Natural killer cell (primary cell): ENCODE measurements around the gene ZBTB37. TPM values are rescaled to one million over a fixed set of nuclear protein-coding genes. Genes with fewer than 3 reads are reported as not detected.

Source experiments
- ATAC-seq, 3 donors: fragments of 150-1000 bp in 2 of 3; fragments of 200-7000 bp in 1 of 3; cut with Tn5 transposase; 1 replicate in 1 of 3; 2 replicates in 2 of 3; pipeline ENCODE4 v1.10.0; 2021; ENCODE audit warnings: mild to moderate bottlenecking in 2 of 3, moderate library complexity in 2 of 3
- DNase-seq, 2 donors: peaks; one replicate each; pipeline versions ENCODE4 v3.0.0 to v3.0.0-alpha.2; 2013 to 2021; ENCODE audit warnings: mixed read lengths in 1 of 2
- H3K27ac ChIP-seq: one replicate; pipeline ENCODE4 v1.5.1; 2013; ENCODE audit warnings: mild to moderate bottlenecking, low read length
- H3K27me3 ChIP-seq: one replicate; pipeline ENCODE4 v1.6.1; 2013; ENCODE audit warnings: low read length; ENCODE audit not compliant: control insufficient read depth, insufficient read depth
- H3K36me3 ChIP-seq: one replicate; pipeline ENCODE4 v1.6.1; 2013; ENCODE audit warnings: low read length; ENCODE audit not compliant: control insufficient read depth, insufficient read depth
- H3K4me1 ChIP-seq: one replicate; pipeline ENCODE4 v1.6.1; 2013; ENCODE audit warnings: low read length; ENCODE audit not compliant: control insufficient read depth, insufficient read depth
- H3K4me3 ChIP-seq: one replicate; pipeline ENCODE4 v1.5.1; 2013; ENCODE audit warnings: low read length
- H3K9me3 ChIP-seq: one replicate; pipeline ENCODE4 v1.6.1; 2013; ENCODE audit warnings: low read length; ENCODE audit not compliant: control insufficient read depth, insufficient read depth
- H3K27ac Mint-ChIP-seq, 2 donors: one replicate each; pipeline ENCODE4 v1.8.0; 2022; ENCODE audit warnings: mild to moderate bottlenecking in 2 of 2, mixed read lengths in 2 of 2, moderate library complexity in 1 of 2
- H3K27me3 Mint-ChIP-seq, 2 donors: one replicate each; pipeline ENCODE4 v1.8.0; 2022; ENCODE audit warnings: low read depth in 2 of 2, mixed read lengths in 2 of 2
- H3K36me3 Mint-ChIP-seq: one replicate; pipeline ENCODE4 v1.8.0; 2022; ENCODE audit warnings: mixed read lengths
- H3K4me1 Mint-ChIP-seq, 2 donors: one replicate each; pipeline ENCODE4 v1.8.0; 2022; ENCODE audit warnings: mixed read lengths in 2 of 2
- H3K4me3 Mint-ChIP-seq: one replicate; pipeline ENCODE4 v1.8.0; 2022; ENCODE audit warnings: mild to moderate bottlenecking, moderate library complexity, mixed read lengths
- H3K9me3 Mint-ChIP-seq, 2 donors: one replicate each; pipeline ENCODE4 v1.8.0; 2022; ENCODE audit warnings: mixed read lengths in 2 of 2
- CTCF ChIP-seq: fragments of 200-600 bp; IDR thresholded peaks from one replicate; pipeline ENCODE4 v1.8.0; 2022; ENCODE audit warnings: antibody characterized with exemption
- WGBS: methylation state at CpG from one replicate; pipeline ENCODE4 v1.1.7; 2013; ENCODE audit warnings: missing lambda C conversion rate; ENCODE audit not compliant: insufficient coverage; 5-methylcytosine and 5-hydroxymethylcytosine counted together
- intact Hi-C: fragments of 100-400 bp; cut with micrococcal nuclease; formaldehyde crosslinking; loops from one replicate; pipeline ENCODE4 v1.14.2; 2022
- total RNA-seq, 4 donors: library from RNA; stranded (reverse); fragments of 120-200 nt in 1 of 4; gene quantifications; one replicate each; pipeline versions ENCODE4 v1.2.3 to v1.2.4, GENCODE V29; 2013 to 2022

ZBTB37 gene
- total RNA-seq, 3 donors from 2014 or later (not counting 1 experiment from before 2014, with no cell fraction given) = 38.2 to 47.3 (median 39.8) TPM

DNA sequence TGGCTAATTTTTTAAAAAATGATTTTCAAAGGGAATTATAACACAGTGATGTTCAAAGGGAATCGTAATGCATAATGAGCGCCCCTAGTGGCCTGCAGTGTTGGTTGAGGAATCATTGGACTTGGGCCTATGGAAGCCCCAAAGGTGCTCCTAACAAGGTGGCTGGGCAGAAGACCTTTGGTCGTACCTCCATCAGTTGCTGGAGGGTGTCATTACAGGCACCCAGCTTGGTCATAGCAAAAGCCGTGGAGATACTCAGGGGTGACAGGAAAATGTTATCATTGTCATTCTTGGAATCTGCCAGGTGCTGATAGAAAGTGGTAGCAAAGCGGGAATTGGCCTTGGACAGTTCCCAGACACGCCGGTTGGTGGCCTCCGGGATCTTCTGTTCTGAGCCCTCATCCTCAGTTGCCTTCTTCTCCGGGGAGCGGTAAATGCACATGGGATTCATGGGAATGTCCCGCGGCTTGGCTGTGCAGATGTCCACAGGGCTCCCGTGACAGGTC is 46.2 kb downstream of the ZBTB37 start:
- Mint-ChIP-seq H3K4me1 (no peaks in the 10 kb centered on the region), H3K36me3 (no peaks in the 10 kb centered on the region), H3K9me3 (no peaks in the 10 kb centered on the region), H3K27me3 (no peaks in the 10 kb centered on the region), H3K4me3 (no peak overlapping the region), H3K27ac (no peak overlapping the region)
- no peaks in the 10 kb centered on the region for H3K27me3 ChIP-seq
- DNase-seq (peak in 1 of 2 donors; percentile 50), ATAC-seq (peak in 1 of 3 donors; percentile 43)
- H3K27ac ChIP-seq = no peak overlapping the region
- WGBS = 93% methylated on average over 13 of the region's 13 CpGs
- H3K4me1 ChIP-seq = no peaks in the 10 kb centered on the region
- H3K9me3 ChIP-seq = no peaks in the 10 kb centered on the region
- H3K36me3 ChIP-seq = no peaks in the 10 kb centered on the region
- no peak overlapping the region for H3K4me3 ChIP-seq
- intact Hi-C loops = no loop called here
- TF ChIP-seq CTCF = no peak

- no peak overlapping the region for H3K27ac Mint-ChIP-seq
- H3K4me1 Mint-ChIP-seq = no peaks in the 10 kb centered on the region
- no peaks in the 10 kb centered on the region for H3K4me1 ChIP-seq
- intact Hi-C loops = no loop called here
- no peak overlapping the region for H3K4me3 ChIP-seq
- H3K36me3 Mint-ChIP-seq = no peaks in the 10 kb centered on the region
- 98% methylated on average over 2 of the region's 2 CpGs for WGBS
- no peak overlapping the region for H3K27ac ChIP-seq
- ATAC-seq = no peak
- no peak overlapping the region for H3K4me3 Mint-ChIP-seq
- H3K27me3 ChIP-seq = no peaks in the 10 kb centered on the region
- H3K36me3 ChIP-seq = no peaks in the 10 kb centered on the region
- no peaks in the 10 kb centered on the region for H3K9me3 Mint-ChIP-seq
- DNase-seq = no peak
- no peaks in the 10 kb centered on the region for H3K27me3 Mint-ChIP-seq
- H3K9me3 ChIP-seq = no peaks in the 10 kb centered on the region
- no peak for TF ChIP-seq CTCF
Observed at GRCh38 chr1:173915596-173915995, 47.4 kb downstream of the ZBTB37 start.

- no peaks in the 10 kb centered on the region for H3K9me3 Mint-ChIP-seq
- TF ChIP-seq CTCF = no peak
- DNase-seq (no peak), ATAC-seq (no peak)
- Histone ChIP-seq H3K4me1 (no peaks in the 10 kb centered on the region), H3K27me3 (no peaks in the 10 kb centered on the region), H3K36me3 (no peaks in the 10 kb centered on the region), H3K4me3 (no peak overlapping the region), H3K9me3 (no peaks in the 10 kb centered on the region), H3K27ac (no peak overlapping the region)
- no peaks in the 10 kb centered on the region for H3K36me3 Mint-ChIP-seq
- 95% methylated on average over 4 of the region's 4 CpGs for WGBS
- H3K4me1 Mint-ChIP-seq = no peaks in the 10 kb centered on the region
- no peak overlapping the region for H3K4me3 Mint-ChIP-seq
- H3K27me3 Mint-ChIP-seq = no peaks in the 10 kb centered on the region
- intact Hi-C loops = no loop called here
- H3K27ac Mint-ChIP-seq = no peak overlapping the region
Observed at GRCh38 chr1:173916667-173917066, 48.5 kb downstream of the ZBTB37 start.

DNA sequence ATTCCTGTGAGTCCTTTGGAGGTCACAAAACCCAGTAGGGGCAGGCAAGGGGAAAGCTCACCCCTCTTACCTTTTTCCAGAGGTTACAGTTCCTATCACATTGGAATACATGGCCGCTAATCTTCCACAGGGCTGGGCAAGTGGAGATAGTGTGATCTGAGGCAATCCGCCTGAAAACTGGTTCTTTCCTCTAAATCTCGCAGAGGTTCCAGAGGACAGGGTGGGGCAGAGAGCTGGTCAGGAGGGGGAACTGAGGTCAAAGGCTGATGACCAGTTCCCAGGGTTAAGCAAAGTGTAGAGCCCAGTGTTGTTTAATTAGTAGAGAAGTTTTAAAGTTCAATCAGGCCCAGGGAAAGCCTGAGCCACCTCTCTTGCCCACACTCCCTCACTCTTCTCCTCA is 49.0 kb downstream of the ZBTB37 start, which contains the start of gene SERPINC1:
Gene SERPINC1, minus strand, starts transcription at position 179 of the 400 bp plus-strand sequence. Its CDS starts 68 bp downstream, at position 111.
- ATAC-seq = no peak
- intact Hi-C loops = no loop called here
- H3K9me3 Mint-ChIP-seq = no peaks in the 10 kb centered on the region
- WGBS = 94% methylated on average over 3 of the region's 3 CpGs
- Histone ChIP-seq H3K9me3 (no peaks in the 10 kb centered on the region), H3K4me1 (no peaks in the 10 kb centered on the region), H3K27me3 (no peaks in the 10 kb centered on the region), H3K36me3 (no peaks in the 10 kb centered on the region), H3K27ac (no peak within 1 kb of the TSS), H3K4me3 (no peak within 1 kb of the TSS)
- H3K4me1 Mint-ChIP-seq = no peaks in the 10 kb centered on the region
- H3K27ac Mint-ChIP-seq = no peak within 1 kb of the TSS
- H3K4me3 Mint-ChIP-seq = no peak within 1 kb of the TSS
- DNase-seq = no peak
- H3K36me3 Mint-ChIP-seq = no peaks in the 10 kb centered on the region
- TF ChIP-seq CTCF = no peak
- H3K27me3 Mint-ChIP-seq = no peaks in the 10 kb centered on the region
